SU-DHL-6 (cell line): ENCODE measurements around the gene CNIH2.

ENCODE experiments used
- EZH2phosphoT487 ChIP-seq: fragments of 200-600 bp; sonication (generic), shearing (Covaris generic); conservative IDR thresholded peaks from 2 replicates; pipeline ENCODE4 v1.6.1; 2018; ENCODE audit warnings: mild to moderate bottlenecking, antibody characterized with exemption, low read length, moderate library complexity, mixed read lengths
- TF ChIP-seq, protein P1 (sequence below): fragments of 200-600 bp; sonication (generic); IDR thresholded peaks from one replicate; pipeline ENCODE4 v1.5.1; 2017; ENCODE audit warnings: antibody characterized with exemption, mild to moderate bottlenecking, low read length, moderate library complexity; ENCODE audit not compliant: insufficient read depth, poor library complexity, severe bottlenecking

DNA sequence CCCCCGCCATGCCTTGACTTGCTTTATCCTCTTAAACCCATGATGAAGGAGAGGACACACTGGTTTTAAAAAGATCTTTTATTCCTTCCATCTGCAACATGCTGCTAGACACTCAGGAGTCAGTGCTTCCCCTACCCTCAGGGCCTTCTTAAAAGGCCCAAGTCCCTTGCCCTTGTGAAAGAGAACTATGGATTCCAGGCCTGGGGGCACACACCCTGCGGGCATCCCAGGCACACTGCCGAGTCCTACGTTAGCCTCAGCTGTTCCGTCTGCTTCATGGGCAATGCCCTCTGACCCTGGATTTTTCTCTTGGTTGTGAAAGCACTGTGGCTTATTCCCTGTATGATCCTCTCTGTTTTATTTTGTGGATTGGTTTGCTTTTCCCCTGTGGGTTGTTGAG is 44.7 kb upstream of the CNIH2 start:
- TF ChIP-seq, protein P1, sequence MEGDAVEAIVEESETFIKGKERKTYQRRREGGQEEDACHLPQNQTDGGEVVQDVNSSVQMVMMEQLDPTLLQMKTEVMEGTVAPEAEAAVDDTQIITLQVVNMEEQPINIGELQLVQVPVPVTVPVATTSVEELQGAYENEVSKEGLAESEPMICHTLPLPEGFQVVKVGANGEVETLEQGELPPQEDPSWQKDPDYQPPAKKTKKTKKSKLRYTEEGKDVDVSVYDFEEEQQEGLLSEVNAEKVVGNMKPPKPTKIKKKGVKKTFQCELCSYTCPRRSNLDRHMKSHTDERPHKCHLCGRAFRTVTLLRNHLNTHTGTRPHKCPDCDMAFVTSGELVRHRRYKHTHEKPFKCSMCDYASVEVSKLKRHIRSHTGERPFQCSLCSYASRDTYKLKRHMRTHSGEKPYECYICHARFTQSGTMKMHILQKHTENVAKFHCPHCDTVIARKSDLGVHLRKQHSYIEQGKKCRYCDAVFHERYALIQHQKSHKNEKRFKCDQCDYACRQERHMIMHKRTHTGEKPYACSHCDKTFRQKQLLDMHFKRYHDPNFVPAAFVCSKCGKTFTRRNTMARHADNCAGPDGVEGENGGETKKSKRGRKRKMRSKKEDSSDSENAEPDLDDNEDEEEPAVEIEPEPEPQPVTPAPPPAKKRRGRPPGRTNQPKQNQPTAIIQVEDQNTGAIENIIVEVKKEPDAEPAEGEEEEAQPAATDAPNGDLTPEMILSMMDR, result no peak
- TF ChIP-seq EZH2phosphoT487, result no peak
